NT2/D1 (cell line): ENCODE results near the gene DRGX.
A peak's percentile ranks its signal among the peaks of the same experiment; 100 is the strongest.

Experiments used
- DNase-seq: peaks from one replicate; pipeline ENCODE4 v3.0.0-alpha.2; 2011; ENCODE audit warnings: low read depth, low spot score
- H3K27me3 ChIP-seq: 2 replicates; pipeline ENCODE4 v1.6.0; 2011; ENCODE audit warnings: mild to moderate bottlenecking; ENCODE audit not compliant: insufficient read length, insufficient read depth
- H3K36me3 ChIP-seq: 2 replicates; pipeline ENCODE4 v1.6.1; 2011; ENCODE audit warnings: mild to moderate bottlenecking, low read length, mixed read lengths; ENCODE audit not compliant: insufficient read depth, insufficient read length
- H3K4me1 ChIP-seq: 2 replicates; pipeline ENCODE4 v1.5.1; 2011; ENCODE audit not compliant: insufficient read depth, insufficient read length
- H3K4me3 ChIP-seq: 2 replicates; pipeline ENCODE4 v1.5.1; 2011; ENCODE audit warnings: low read depth; ENCODE audit not compliant: insufficient read length
- H3K9ac ChIP-seq: 2 replicates; pipeline ENCODE4 v1.6.0; 2011; ENCODE audit warnings: low read depth; ENCODE audit not compliant: insufficient read length
- H3K9me3 ChIP-seq: 2 replicates; pipeline ENCODE4 v1.5.1; 2011; ENCODE audit warnings: mild to moderate bottlenecking, low read length; ENCODE audit not compliant: insufficient read depth
- SUZ12 ChIP-seq: IDR thresholded peaks from 2 replicates; pipeline ENCODE4 v1.6.1; 2011; ENCODE audit not compliant: insufficient read length, insufficient read depth; ENCODE audit errors: extremely low read depth
- YY1 ChIP-seq: IDR thresholded peaks from 2 replicates; pipeline ENCODE4 v1.6.1; 2011; ENCODE audit not compliant: insufficient read length, insufficient read depth
- ZNF274 ChIP-seq: IDR thresholded peaks from 2 replicates; pipeline ENCODE4 v1.6.1; 2011; ENCODE audit warnings: mild to moderate bottlenecking, low read depth, low read length

Gene DRGX

DNA sequence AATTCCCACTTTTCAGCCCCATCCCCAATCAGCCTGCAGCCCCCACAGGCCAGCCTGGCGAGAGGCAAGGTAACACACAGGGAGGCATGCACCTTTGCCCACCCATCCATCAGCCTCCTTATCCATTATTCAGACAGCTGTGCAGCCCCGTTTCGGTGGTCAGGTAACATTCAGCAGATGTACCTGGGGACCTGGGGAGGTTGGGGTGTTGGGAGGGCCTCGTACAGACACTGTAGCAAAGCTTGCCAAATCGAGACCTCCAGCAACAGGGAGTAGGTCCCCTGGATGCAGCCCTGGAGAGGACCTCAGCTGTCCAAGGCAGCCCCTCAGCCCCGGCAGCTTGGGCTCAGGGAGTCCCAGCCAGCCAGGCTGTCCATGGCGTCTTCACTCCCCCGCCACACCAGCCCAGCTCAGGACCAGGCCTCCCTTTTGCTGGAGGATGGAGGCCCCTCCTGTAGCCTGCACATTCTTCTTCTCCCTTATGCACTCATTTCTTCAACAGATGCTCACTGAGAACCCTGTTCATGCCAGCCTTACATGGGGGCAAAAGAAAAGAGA is 8.5 kb upstream of the DRGX start:
- DNase-seq, result no peak
- H3K9ac ChIP-seq, result no peak overlapping the region
- peaks cover 32% of the 10 kb centered on the region for H3K27me3 ChIP-seq
- peaks cover 5% of the 10 kb centered on the region for H3K4me1 ChIP-seq
- no peak overlapping the region for H3K4me3 ChIP-seq
- H3K9me3 ChIP-seq, result no peaks in the 10 kb centered on the region
- no peaks in the 10 kb centered on the region for H3K36me3 ChIP-seq
- TF ChIP-seq YY1 (no peak), ZNF274 (no peak), SUZ12 (no peak)

DNA sequence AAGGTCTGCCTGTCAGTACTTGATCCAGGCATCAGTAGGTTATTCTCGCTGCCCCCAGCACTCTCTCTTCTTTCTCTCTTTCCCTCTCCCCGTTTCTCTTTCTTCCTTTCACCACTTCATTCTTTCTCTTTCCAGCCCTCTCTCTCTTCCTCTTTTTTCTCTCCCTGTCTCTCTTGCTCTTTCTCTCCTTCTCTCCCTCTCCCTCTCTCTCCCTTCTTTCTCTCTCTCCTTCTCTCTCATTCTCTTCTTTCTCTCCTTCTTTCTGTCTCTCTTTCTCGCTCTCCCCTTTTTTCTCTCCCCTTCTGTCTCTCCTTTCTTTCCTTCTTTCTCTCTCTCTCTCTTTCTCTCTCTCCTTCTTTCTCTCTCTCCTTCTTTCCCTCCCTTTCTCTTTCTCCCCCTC is 7.5 kb upstream of the DRGX start:
- no peak for DNase-seq
- Histone ChIP-seq H3K9ac (no peak overlapping the region), H3K4me1 (peaks cover 5% of the 10 kb centered on the region), H3K4me3 (no peak overlapping the region), H3K27me3 (peaks cover 43% of the 10 kb centered on the region), H3K9me3 (no peaks in the 10 kb centered on the region), H3K36me3 (no peaks in the 10 kb centered on the region)
- TF ChIP-seq SUZ12, result no peak
- no peak for TF ChIP-seq YY1
- TF ChIP-seq ZNF274, result no peak

DNA sequence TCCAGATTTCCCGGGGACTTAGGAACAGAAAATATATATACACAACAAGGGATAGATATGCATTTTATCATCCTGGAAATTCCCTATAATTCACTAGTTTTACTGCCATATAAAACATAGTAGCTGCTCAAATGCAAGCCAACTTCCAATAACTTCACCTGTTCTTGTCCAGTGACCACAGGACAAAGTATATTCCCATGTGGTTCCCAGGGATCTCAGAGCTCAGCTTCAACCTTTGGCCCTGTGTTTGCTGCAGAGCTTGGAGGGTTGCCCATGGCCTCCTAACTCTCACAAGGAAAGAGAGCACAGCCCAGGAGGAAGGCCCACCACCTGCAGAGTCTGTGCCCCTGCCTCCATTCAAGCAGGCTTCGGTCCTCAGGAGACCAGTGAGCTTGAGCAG is 4.5 kb upstream of the DRGX start:
- no peaks in the 10 kb centered on the region for H3K9me3 ChIP-seq
- H3K36me3 ChIP-seq, result no peaks in the 10 kb centered on the region
- no peak overlapping the region for H3K9ac ChIP-seq
- DNase-seq, result no peak
- no peak overlapping the region for H3K4me3 ChIP-seq
- TF ChIP-seq YY1 (no peak), ZNF274 (no peak), SUZ12 (no peak)
- H3K27me3 ChIP-seq, result peaks cover 73% of the 10 kb centered on the region
- no peaks in the 10 kb centered on the region for H3K4me1 ChIP-seq

DNA sequence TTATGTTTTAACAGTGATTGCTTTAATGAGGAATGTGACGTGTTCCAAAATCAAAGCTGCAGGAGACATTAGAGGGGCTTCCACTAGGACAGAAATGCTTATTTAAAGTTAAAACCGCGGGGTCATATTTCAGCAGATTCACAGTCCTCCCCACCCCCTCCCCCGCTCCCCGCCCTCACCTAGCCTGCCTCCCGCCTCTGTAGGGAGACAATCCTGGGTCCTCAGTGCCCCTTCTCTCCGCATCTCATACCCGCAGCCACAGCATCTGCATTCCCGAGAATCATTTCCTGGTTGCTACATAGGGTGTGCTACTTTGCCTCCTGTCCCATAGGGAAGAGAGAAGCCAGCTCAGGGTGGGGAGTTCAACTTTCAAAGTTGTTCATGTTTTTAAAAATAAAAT is 3.1 kb upstream of the DRGX start:
- Histone ChIP-seq H3K27me3 (peaks cover 86% of the 10 kb centered on the region), H3K36me3 (no peaks in the 10 kb centered on the region), H3K4me1 (peaks cover 6% of the 10 kb centered on the region), H3K9me3 (no peaks in the 10 kb centered on the region), H3K9ac (no peak overlapping the region), H3K4me3 (no peak overlapping the region)
- no peak for TF ChIP-seq ZNF274
- TF ChIP-seq YY1, result no peak
- no peak for TF ChIP-seq SUZ12
- DNase-seq, result no peak

DNA sequence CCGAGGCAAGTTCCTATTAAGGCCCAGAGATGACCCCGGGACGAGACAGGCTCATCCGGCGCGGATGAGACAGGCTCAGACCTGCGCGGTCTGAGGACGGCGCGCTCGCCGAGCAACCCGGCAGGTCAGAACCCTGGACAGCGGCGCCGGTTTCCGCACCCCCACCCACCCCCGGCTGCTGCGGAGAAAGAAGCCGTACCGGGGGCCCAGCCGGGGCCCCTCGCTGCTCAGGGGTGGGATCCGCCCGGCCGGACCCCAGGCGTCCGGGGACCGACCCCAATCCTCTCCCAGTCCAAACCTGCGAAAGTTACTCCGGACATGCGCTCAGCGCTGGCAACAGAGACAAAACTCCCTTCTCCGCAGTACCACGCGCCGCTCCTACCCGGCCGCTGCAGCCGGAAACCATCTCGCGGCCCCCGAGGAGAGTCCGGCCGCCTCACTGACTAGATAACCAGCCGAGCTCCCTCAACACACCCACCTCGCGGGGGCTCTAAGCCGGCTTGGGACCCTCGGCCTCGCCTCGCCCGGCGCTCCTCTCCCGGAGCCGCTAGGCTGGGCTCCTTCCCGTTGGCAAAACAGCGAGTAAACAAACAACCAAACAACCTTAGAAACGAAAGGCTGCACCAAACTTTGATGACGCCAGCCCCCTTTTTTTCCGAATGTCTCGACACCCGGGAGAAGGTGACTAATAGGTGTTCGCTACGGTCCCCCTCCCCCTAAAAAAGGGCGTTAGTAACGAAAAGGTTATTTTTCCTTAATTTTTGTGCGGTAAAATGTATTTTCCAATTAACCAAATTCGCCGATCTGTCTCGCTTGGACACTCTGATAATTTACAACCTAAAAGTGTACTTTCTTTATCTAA is 2.3 kb upstream of the DRGX start:
- DNase-seq, result peak; percentile 39
- peaks cover 91% of the 10 kb centered on the region for H3K27me3 ChIP-seq
- no peaks in the 10 kb centered on the region for H3K36me3 ChIP-seq
- H3K4me1 ChIP-seq, result peaks cover 6% of the 10 kb centered on the region
- TF ChIP-seq SUZ12 (no peak), ZNF274 (no peak), YY1 (no peak)
- no peaks in the 10 kb centered on the region for H3K9me3 ChIP-seq
- H3K9ac ChIP-seq, result no peak overlapping the region
- H3K4me3 ChIP-seq, result peak overlapping the region; percentile 21

DNA sequence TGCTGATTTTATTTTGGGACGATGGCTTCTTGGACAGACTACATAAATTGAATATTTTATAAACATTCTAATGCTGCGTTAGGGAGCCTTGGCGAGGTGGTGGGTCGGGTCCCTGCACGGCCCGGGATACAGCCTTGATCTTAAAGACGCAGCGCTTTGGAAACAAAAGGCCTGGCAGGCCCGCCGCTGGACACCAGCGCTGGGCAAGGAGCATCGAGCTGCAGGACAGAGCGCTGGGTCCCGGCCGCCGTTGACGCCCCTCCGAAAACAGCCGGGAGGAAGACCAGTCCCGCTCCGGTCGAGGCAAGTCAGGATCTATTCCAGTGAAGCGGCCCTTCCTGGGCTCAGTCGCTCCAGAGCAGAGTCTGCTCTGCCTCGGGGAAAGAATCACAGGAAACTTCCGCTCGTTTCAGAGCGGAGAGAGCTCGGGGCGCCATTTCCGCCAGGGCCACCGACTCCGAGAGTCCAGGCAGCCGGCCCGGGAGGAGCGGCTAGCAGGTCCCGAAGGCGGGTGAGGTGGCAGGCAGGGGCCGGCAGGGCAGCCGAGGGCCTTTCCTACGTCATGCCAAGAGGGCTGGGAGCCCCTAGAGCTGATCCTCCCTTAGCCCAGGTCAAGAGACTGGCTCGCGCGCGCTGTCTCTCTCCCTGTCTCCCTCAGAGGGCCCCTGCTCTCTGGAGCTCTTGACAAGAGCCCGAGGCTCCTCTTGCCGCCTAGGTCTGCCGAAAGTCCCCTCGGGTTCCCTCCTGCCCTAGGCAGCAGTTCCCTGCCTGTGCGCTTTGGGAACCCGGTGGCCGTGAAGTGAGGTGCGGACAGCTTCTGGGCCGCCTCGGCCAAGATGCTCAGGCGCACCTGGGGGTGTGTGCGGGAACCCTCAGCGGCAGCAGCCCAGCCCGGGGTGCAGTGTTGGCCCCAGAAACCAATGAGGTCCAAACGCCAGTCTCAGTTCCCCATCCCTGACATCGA is 1.4 kb upstream of the DRGX start:
- H3K4me3 ChIP-seq, result peak overlapping the region; percentile 22
- H3K4me1 ChIP-seq, result peaks cover 6% of the 10 kb centered on the region
- peaks cover 92% of the 10 kb centered on the region for H3K27me3 ChIP-seq
- no peak overlapping the region for H3K9ac ChIP-seq
- H3K36me3 ChIP-seq, result no peaks in the 10 kb centered on the region
- H3K9me3 ChIP-seq, result no peaks in the 10 kb centered on the region
- DNase-seq, result no peak
- no peak for TF ChIP-seq ZNF274
- peak; percentile 77 for TF ChIP-seq SUZ12

DNA sequence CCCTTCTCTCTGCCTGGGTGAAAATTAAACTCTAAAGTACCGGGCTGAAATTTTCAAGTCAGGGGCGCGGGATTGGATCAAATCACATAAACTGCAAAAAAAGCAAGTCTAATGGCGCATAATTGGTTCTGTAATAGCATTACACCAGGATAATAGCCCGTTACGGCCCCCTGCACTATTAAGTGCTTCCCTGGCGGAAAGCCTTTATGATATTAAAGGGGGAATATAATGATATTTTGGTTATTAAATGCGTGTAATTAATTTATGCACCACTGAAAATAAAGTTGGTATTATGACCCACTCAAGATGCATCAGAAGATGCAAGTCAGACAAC is 744 bp upstream of the DRGX start:
- Histone ChIP-seq H3K4me1 (peaks cover 6% of the 10 kb centered on the region), H3K9me3 (no peaks in the 10 kb centered on the region), H3K36me3 (no peaks in the 10 kb centered on the region), H3K9ac (no peak overlapping the region), H3K4me3 (no peak overlapping the region), H3K27me3 (peaks cover 91% of the 10 kb centered on the region)
- no peak for DNase-seq
- TF ChIP-seq YY1, result no peak
- TF ChIP-seq ZNF274, result no peak
- TF ChIP-seq SUZ12, result no peak
